H9 (cell line): ENCODE results near the gene SV2A. TPM values are rescaled to one million over a fixed set of nuclear protein-coding genes. Genes with fewer than 3 reads are reported as not detected.
"Not testable (repeated sequence)": the region's sequence is repeated elsewhere in the genome, so short reads cannot be mapped to it uniquely, and the experiment has no call there.

Source experiments
- DNase-seq: peaks from one replicate; pipeline ENCODE4 v3.0.0-alpha.2; 2017
- H2AFZ ChIP-seq: one replicate; pipeline ENCODE4 v1.6.1; 2013; ENCODE audit warnings: mild to moderate bottlenecking, low read length, control low read depth, moderate library complexity
- H2AK5ac ChIP-seq: 2 replicates; pipeline ENCODE4 v1.6.1; 2013; ENCODE audit warnings: low read length, control low read depth, mixed read lengths; ENCODE audit not compliant: insufficient read length
- H2BK120ac ChIP-seq: one replicate; pipeline ENCODE4 v1.6.1; 2013; ENCODE audit warnings: low read depth, mild to moderate bottlenecking, low read length, control low read depth, inconsistent platforms; ENCODE audit not compliant: poor library complexity, severe bottlenecking
- H2BK12ac ChIP-seq: 2 replicates; pipeline ENCODE4 v1.6.1; 2013; ENCODE audit warnings: low read length, control low read depth, mixed read lengths, low read depth; ENCODE audit not compliant: insufficient read length
- H2BK15ac ChIP-seq: 2 replicates; pipeline ENCODE4 v1.6.1; 2013; ENCODE audit warnings: low read depth, low read length, control low read depth
- H2BK20ac ChIP-seq: one replicate; pipeline ENCODE4 v1.6.1; 2013; ENCODE audit warnings: low read depth, mild to moderate bottlenecking, low read length, control low read depth, inconsistent platforms; ENCODE audit not compliant: poor library complexity, severe bottlenecking
- H2BK5ac ChIP-seq: 2 replicates; pipeline ENCODE4 v1.6.1; 2013; ENCODE audit warnings: low read length, control low read depth, mixed read lengths; ENCODE audit not compliant: insufficient read length
- H3K14ac ChIP-seq: 2 replicates; pipeline ENCODE4 v1.6.1; 2013; ENCODE audit warnings: low read length, control low read depth; ENCODE audit not compliant: insufficient read depth
- H3K18ac ChIP-seq: 2 replicates; pipeline ENCODE4 v1.6.1; 2013; ENCODE audit warnings: low read depth, mild to moderate bottlenecking, mixed read lengths, low read length, control low read depth; ENCODE audit not compliant: insufficient read length
- H3K23ac ChIP-seq: 2 replicates; pipeline ENCODE4 v1.6.1; 2013; ENCODE audit warnings: low read length, control low read depth, mixed read lengths, low read depth; ENCODE audit not compliant: insufficient read length
- H3K23me2 ChIP-seq: 2 replicates; pipeline ENCODE4 v1.6.1; 2013; ENCODE audit warnings: low read depth, mild to moderate bottlenecking, mixed read lengths, low read length, control low read depth; ENCODE audit not compliant: insufficient read length, poor library complexity, severe bottlenecking
- H3K27ac ChIP-seq: 2 replicates; pipeline ENCODE4 v1.5.1; 2013; ENCODE audit warnings: low read length, control low read depth, mixed read lengths, low read depth; ENCODE audit not compliant: insufficient read length
- H3K27me3 ChIP-seq: 2 replicates; pipeline ENCODE4 v1.6.1; 2013; ENCODE audit warnings: low read length, control low read depth, inconsistent platforms; ENCODE audit not compliant: insufficient read depth
- H3K4ac ChIP-seq: 2 replicates; pipeline ENCODE4 v1.6.1; 2013; ENCODE audit warnings: low read depth, mild to moderate bottlenecking, control low read depth, inconsistent platforms, low read length, moderate library complexity
- H3K4me1 ChIP-seq: 2 replicates; pipeline ENCODE4 v1.6.1; 2013; ENCODE audit warnings: low read length, control low read depth, inconsistent platforms; ENCODE audit not compliant: insufficient read depth
- H3K4me2 ChIP-seq: 2 replicates; pipeline ENCODE4 v1.6.1; 2013; ENCODE audit warnings: low read length, control low read depth, mixed read lengths; ENCODE audit not compliant: insufficient read length, insufficient read depth
- H3K56ac ChIP-seq: 2 replicates; pipeline ENCODE4 v1.6.1; 2013; ENCODE audit warnings: low read depth, mild to moderate bottlenecking, mixed read lengths, low read length, control low read depth; ENCODE audit not compliant: insufficient read length
- H3K79me1 ChIP-seq: 2 replicates; pipeline ENCODE4 v1.6.1; 2013; ENCODE audit warnings: low read depth, mild to moderate bottlenecking, moderate library complexity, low read length, control low read depth, inconsistent platforms; ENCODE audit not compliant: insufficient read depth, poor library complexity, severe bottlenecking
- H3K79me2 ChIP-seq: 2 replicates; pipeline ENCODE4 v1.6.1; 2013; ENCODE audit warnings: low read length, control low read depth, inconsistent platforms; ENCODE audit not compliant: insufficient read depth
- H3K9ac ChIP-seq: 2 replicates; pipeline ENCODE4 v1.6.1; 2013; ENCODE audit warnings: low read length, control low read depth, mixed read lengths; ENCODE audit not compliant: insufficient read length; ENCODE audit errors: extremely low read depth
- H3K9me3 ChIP-seq: one replicate; pipeline ENCODE4 v1.6.1; 2013; ENCODE audit warnings: low read depth, low read length, inconsistent platforms; ENCODE audit not compliant: control insufficient read depth
- H3T11ph ChIP-seq: one replicate; pipeline ENCODE4 v1.6.1; 2013; ENCODE audit warnings: mild to moderate bottlenecking, low read length, control low read depth, inconsistent platforms
- H4K20me1 ChIP-seq: one replicate; pipeline ENCODE4 v1.6.1; 2013; ENCODE audit not compliant: control insufficient read depth, insufficient read length, insufficient read depth
- H4K5ac ChIP-seq: 2 replicates; pipeline ENCODE4 v1.6.1; 2013; ENCODE audit warnings: low read depth, mild to moderate bottlenecking, mixed read lengths, low read length, control low read depth; ENCODE audit not compliant: insufficient read length
- H4K8ac ChIP-seq: replicated peaks from 2 replicates; pipeline ENCODE4 v1.6.1; 2013; ENCODE audit warnings: low read length, control low read depth, mixed read lengths, low read depth; ENCODE audit not compliant: insufficient read length
- H4K91ac ChIP-seq: 2 replicates; pipeline ENCODE4 v1.6.1; 2013; ENCODE audit warnings: low read depth, mild to moderate bottlenecking, moderate library complexity, mixed read lengths, low read length, control low read depth; ENCODE audit not compliant: insufficient read length
- H3K27ac Mint-ChIP-seq, 3 experiments: 2 replicates in 2 of 3; 3 replicates in 1 of 3; pipeline ENCODE4 v1.8.0; 2020 to 2021; ENCODE audit warnings: mixed read lengths in 3 of 3, mild to moderate bottlenecking in 1 of 3, moderate library complexity in 1 of 3
- H3K27me3 Mint-ChIP-seq: 2 replicates; pipeline ENCODE4 v1.8.0; 2021; ENCODE audit warnings: low read depth, mild to moderate bottlenecking, moderate library complexity, mixed read lengths
- H3K36me3 Mint-ChIP-seq, 3 experiments: 2 replicates in 2 of 3; 3 replicates in 1 of 3; pipeline ENCODE4 v1.8.0; 2020 to 2021; ENCODE audit warnings: low read depth in 3 of 3, mixed read lengths in 3 of 3; ENCODE audit not compliant: insufficient read depth in 1 of 3
- H3K4me1 Mint-ChIP-seq, 2 experiments: 2 replicates each; pipeline ENCODE4 v1.8.0; 2020; ENCODE audit warnings: mixed read lengths in 2 of 2
- H3K4me3 Mint-ChIP-seq, 2 experiments: 2 replicates in 1 of 2; 3 replicates in 1 of 2; pipeline ENCODE4 v1.8.0; 2020 to 2021; ENCODE audit warnings: mild to moderate bottlenecking in 2 of 2, mixed read lengths in 2 of 2, moderate library complexity in 1 of 2
- H3K9me3 Mint-ChIP-seq, 2 experiments: 2 replicates in 1 of 2; 3 replicates in 1 of 2; pipeline ENCODE4 v1.8.0; 2020; ENCODE audit warnings: mild to moderate bottlenecking in 2 of 2, mixed read lengths in 2 of 2, moderate library complexity in 1 of 2
- WGBS: extraction: QIAGEN DNeasy Blood & Tissue Kit; methylation state at CpG from one replicate; pipeline ENCODE4 v1.1.7; 2013; ENCODE audit warnings: missing lambda C conversion rate, low lambda C conversion rate, mixed read lengths; ENCODE audit not compliant: insufficient read length; ENCODE audit errors: extremely low coverage; 5-methylcytosine and 5-hydroxymethylcytosine counted together
- total RNA-seq: library from RNA; stranded (reverse); gene quantifications from 2 replicates; pipeline ENCODE4 v1.2.1, GENCODE V29; 2021

The SV2A gene
- total RNA-seq, 1 experiment from 2014 or later = 42.4 TPM

- not testable (repeated sequence) for H3T11ph ChIP-seq, H3K27ac ChIP-seq, H3K4me1 Mint-ChIP-seq, H2BK12ac ChIP-seq, H2BK20ac ChIP-seq, H3K36me3 Mint-ChIP-seq, H3K14ac ChIP-seq, H3K4me2 ChIP-seq, H3K4ac ChIP-seq, H3K79me2 ChIP-seq, H3K27me3 ChIP-seq, H2BK15ac ChIP-seq, H3K23me2 ChIP-seq, DNase-seq, H4K8ac ChIP-seq, H4K20me1 ChIP-seq, H3K56ac ChIP-seq, H2BK120ac ChIP-seq, H4K5ac ChIP-seq, H4K91ac ChIP-seq, H2BK5ac ChIP-seq, H3K9me3 ChIP-seq, H3K9ac ChIP-seq, H3K4me3 Mint-ChIP-seq, H3K79me1 ChIP-seq, H3K9me3 Mint-ChIP-seq, H3K18ac ChIP-seq, H3K23ac ChIP-seq, H3K27ac Mint-ChIP-seq, H3K27me3 Mint-ChIP-seq, H2AK5ac ChIP-seq, H3K4me1 ChIP-seq, H2AFZ ChIP-seq
- WGBS = no CpG with 5 or more reads among the region's 2 CpGs
These were observed 50.8 kb downstream of the SV2A start for GRCh38 chr1:149866887-149867286.

- not testable (repeated sequence) for H3K18ac ChIP-seq, H2BK5ac ChIP-seq, H3K36me3 Mint-ChIP-seq, H4K91ac ChIP-seq, DNase-seq, H2BK120ac ChIP-seq, H3K4ac ChIP-seq, H3K9ac ChIP-seq, H3K4me1 Mint-ChIP-seq, H2BK15ac ChIP-seq, H3K4me1 ChIP-seq, H3K79me1 ChIP-seq, H3K27ac Mint-ChIP-seq, H3K56ac ChIP-seq, H3K9me3 Mint-ChIP-seq, H3K27me3 Mint-ChIP-seq, H4K5ac ChIP-seq, H3K4me3 Mint-ChIP-seq, H3K14ac ChIP-seq, H3T11ph ChIP-seq, H3K23me2 ChIP-seq, H2BK20ac ChIP-seq, H3K4me2 ChIP-seq, H3K9me3 ChIP-seq, H4K20me1 ChIP-seq, H2AK5ac ChIP-seq, H3K27me3 ChIP-seq, H2AFZ ChIP-seq, H3K79me2 ChIP-seq, H3K23ac ChIP-seq, H2BK12ac ChIP-seq, H3K27ac ChIP-seq, H4K8ac ChIP-seq
- WGBS = no CpG with 5 or more reads among the region's 32 CpGs
These were observed 56.1 kb downstream of the SV2A start for GRCh38 chr1:149861497-149862054.
